Spleen (tissue), 7 donors: ENCODE results near the gene ADAMTS12.

Experiments
- POLR2A ChIP-seq, 3 donors: fragments of 450-650 bp; IDR thresholded peaks; one replicate each; pipeline ENCODE4 v1.5.1; 2017; ENCODE audit warnings: antibody characterized with exemption in 3 of 3, mild to moderate bottlenecking in 1 of 3
- TF ChIP-seq, protein P1 (sequence below), 11 experiments: fragments of 200-600 bp in 7 of 11; fragments of 450-650 bp in 4 of 11; sonication (generic) in 4 of 11; IDR thresholded peaks in 8 of 11; conservative IDR thresholded peaks in 3 of 11; 1 replicate in 7 of 11; 2 replicates in 4 of 11; pipeline versions ENCODE4 v1.4.0 to v1.8.0; 2016 to 2021; ENCODE audit warnings: antibody characterized with exemption in 11 of 11, inconsistent platforms in 4 of 11, mild to moderate bottlenecking in 1 of 11
- donor health status: DM: no; HTN: no; CAD: no; lungs with moderate emphysema.
- donor health status: DM: no; HTN: no; CAD: no.
- donor health status: DM: no; HTN: no; CAD: no.

DNA sequence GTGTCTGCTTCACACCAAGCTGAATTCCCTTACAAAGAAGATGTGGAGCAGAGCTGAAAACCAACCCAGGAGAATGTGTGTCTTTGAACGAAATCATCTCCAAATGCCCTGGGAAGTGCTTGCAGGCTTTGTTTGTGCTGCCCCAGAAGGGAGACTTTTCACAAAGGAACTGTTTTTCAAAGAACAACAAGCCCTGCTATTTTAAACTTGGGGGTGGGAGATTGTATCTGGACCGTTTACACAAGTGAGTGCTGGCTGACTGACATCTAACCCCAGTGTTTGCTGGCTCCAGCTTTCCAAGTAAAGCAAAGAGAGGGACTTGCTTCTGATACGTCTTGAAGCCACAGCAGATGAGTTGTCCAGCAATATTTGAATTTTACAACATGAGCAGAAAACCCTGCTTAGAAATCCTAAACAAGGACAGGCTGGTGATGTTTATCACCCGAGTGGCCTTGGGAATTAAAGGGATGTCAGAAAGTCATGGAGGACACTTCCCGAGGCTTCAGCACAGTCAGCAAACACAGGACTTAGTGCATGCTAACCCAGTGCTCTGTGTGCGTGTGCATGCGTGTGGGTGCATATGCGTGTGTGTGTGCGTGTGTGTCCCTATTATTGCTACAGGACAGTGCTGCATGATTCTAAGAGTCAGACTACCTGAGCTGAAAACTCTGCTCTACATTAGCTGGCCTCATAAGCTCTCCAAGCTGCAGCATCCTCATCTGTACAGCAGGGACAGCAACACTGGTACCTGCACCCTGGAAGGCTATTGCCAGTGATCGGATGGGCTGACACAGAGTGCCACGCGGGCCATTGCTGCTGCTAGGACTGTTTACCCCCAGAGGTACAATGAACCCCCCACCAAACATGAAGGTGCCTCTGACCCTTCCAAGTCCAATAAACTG, 1.4 kb downstream of the ADAMTS12 start:
- no peak for TF ChIP-seq POLR2A (IDR thresholded peaks at IDR 0.05)
- TF ChIP-seq, protein P1, sequence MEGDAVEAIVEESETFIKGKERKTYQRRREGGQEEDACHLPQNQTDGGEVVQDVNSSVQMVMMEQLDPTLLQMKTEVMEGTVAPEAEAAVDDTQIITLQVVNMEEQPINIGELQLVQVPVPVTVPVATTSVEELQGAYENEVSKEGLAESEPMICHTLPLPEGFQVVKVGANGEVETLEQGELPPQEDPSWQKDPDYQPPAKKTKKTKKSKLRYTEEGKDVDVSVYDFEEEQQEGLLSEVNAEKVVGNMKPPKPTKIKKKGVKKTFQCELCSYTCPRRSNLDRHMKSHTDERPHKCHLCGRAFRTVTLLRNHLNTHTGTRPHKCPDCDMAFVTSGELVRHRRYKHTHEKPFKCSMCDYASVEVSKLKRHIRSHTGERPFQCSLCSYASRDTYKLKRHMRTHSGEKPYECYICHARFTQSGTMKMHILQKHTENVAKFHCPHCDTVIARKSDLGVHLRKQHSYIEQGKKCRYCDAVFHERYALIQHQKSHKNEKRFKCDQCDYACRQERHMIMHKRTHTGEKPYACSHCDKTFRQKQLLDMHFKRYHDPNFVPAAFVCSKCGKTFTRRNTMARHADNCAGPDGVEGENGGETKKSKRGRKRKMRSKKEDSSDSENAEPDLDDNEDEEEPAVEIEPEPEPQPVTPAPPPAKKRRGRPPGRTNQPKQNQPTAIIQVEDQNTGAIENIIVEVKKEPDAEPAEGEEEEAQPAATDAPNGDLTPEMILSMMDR (IDR thresholded peaks at IDR 0.05 in 8 of 11, conservative IDR thresholded peaks at IDR 0.05 in 3 of 11), result no peak
